GM12891 (cell line): ENCODE results near the gene OR2S2.

Source experiments
- DNase-seq: peaks from one replicate; pipeline ENCODE4 v3.0.0; 2011; ENCODE audit warnings: low spot score; ENCODE audit not compliant: insufficient read length
- FAIRE-seq: peaks from 2 replicates; lab custom pipeline; 2011; peaks lifted over from hg19 to GRCh38; lab: Jason Lieb, UNC
- PAX5 ChIP-seq: IDR thresholded peaks from 2 replicates; pipeline ENCODE4 v1.6.1; 2011; ENCODE audit warnings: low read length, moderate library complexity, mild to moderate bottlenecking; ENCODE audit not compliant: insufficient read depth, severe bottlenecking
- POLR2A ChIP-seq: IDR thresholded peaks from 2 replicates; pipeline ENCODE4 v1.6.1; 2011; ENCODE audit warnings: low read depth, low read length, control low read depth
- POLR2AphosphoS5 ChIP-seq: IDR thresholded peaks from 2 replicates; pipeline ENCODE4 v1.6.1; 2011; ENCODE audit warnings: low read depth, low read length, control low read depth
- POU2F2 ChIP-seq: IDR thresholded peaks from 2 replicates; pipeline ENCODE4 v1.6.1; 2011; ENCODE audit warnings: low read depth, mild to moderate bottlenecking, control low read depth, low read length, moderate library complexity
- SPI1 ChIP-seq: IDR thresholded peaks from 2 replicates; pipeline ENCODE4 v1.6.1; 2011; ENCODE audit warnings: low read depth, low read length, control low read depth
- TAF1 ChIP-seq: IDR thresholded peaks from 2 replicates; pipeline ENCODE4 v1.6.1; 2011; ENCODE audit warnings: low read depth, low read length, control low read depth

OR2S2 gene

DNA sequence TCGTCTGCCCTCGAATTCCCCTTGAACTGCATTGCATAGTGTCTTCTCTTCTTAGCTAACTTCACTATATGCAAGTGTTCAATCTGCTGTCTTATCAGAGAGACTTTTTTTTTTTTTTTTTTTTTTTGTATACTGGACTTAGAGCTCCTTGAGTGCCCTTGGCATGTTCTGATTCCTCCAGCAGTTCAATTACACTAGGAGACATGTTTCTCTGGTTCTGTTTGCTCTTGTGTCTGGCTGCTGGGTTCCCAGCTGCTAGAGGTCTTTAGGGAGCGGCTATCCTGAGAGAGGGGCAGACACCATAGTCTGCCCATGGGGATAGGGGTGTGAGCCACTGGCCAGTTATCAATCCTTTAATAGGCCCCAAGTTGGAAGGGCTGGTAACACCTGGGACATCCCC is 13.1 kb downstream of the OR2S2 start:
- DNase-seq (no peak), FAIRE-seq (no peak)
- TF ChIP-seq POU2F2 (no peak), POLR2AphosphoS5 (no peak), PAX5 (no peak), POLR2A (no peak), SPI1 (no peak), TAF1 (no peak)

GRCh38 chr9:35944173-35944572 is 13.8 kb downstream of the OR2S2 start:
- FAIRE-seq: no peak
- DNase-seq: no peak
- no peak for TF ChIP-seq PAX5
- TF ChIP-seq TAF1: no peak
- TF ChIP-seq POU2F2: no peak

GRCh38 chr9:35942286-35942685 is 15.7 kb downstream of the OR2S2 start:
- no peak for TF ChIP-seq POU2F2
- no peak for TF ChIP-seq PAX5
- no peak for TF ChIP-seq POLR2AphosphoS5
- TF ChIP-seq TAF1: no peak
- no peak for TF ChIP-seq SPI1
- DNase-seq (no peak), FAIRE-seq (no peak)

- FAIRE-seq (peak; percentile 23), DNase-seq (no peak)
- TF ChIP-seq POLR2A (no peak), TAF1 (no peak), POU2F2 (no peak), POLR2AphosphoS5 (no peak), PAX5 (no peak), SPI1 (no peak)
Observed at GRCh38 chr9:35940458-35941407, 17.2 kb downstream of the OR2S2 start.

DNA sequence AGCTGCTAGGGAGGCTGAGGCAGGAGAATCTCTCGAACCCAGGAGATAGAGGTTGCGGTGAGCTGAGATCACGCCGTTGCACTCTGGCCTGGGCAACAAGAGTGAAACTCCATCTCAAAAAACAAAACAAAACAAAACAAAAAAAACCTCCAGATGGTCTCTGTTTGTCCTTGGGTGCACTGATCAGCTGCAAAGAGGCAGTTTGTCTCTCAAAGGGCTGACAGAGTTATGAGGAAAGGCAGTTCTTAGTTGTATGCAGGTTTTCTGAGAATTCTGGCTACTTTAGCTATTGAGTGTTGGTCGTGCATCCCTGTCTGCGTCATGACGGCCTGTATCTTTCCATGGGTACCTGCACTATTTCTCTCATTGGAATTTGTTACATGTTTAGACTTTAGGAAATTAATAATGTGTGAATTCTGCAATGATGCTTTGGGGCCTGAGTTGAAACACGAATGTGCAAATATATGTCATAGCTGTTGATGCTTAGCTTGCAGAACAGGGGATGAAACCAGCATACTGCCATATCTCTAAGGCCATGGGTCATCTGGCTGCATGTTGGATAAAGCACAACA is 18.2 kb downstream of the OR2S2 start:
- TF ChIP-seq PAX5 (no peak), SPI1 (no peak), POLR2AphosphoS5 (no peak), POLR2A (no peak), TAF1 (no peak), POU2F2 (no peak)
- DNase-seq: no peak
- FAIRE-seq: no peak

DNA sequence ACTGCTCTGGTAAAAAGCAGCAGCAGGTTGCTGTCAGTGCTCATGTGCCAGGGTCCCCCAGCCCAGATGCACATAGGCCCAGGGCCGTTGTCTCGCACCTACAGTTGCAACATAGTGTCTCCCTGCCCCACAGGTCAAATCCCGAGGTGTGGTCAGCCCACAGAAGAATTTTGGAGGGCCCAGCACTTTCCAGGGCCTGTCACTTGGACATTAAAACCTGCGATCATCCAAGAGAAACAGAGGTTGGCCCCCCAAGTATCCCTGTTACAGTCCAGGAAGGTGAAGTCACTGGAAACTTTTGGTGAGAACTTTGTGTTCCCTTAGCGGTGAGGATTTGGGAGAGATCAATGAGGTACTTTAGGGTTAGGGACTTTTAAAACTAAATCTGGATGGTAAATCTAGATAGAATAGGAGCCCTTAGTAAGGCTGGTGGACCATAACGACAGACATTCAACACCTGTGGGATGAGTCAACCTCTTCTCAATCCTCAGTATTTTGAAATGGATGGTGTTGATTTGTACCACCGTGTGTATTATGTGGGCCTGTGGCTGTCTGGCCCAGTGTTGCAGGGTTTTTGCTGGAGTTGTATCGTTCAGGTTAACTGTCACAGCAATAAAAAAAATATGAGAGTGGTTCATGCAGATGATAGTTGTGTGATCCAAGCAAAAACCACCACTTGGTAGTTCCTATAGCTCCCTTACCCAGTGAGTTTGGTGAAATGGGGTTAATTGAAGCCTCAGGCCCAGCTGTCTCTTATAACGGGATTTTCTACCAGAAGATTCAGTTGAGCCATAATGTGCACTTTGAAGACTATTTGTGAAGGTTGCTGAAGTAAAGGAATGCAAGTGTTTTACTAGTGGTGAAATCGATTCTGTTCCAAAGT is 19.2 kb downstream of the OR2S2 start:
- TF ChIP-seq POLR2AphosphoS5: no peak
- no peak for TF ChIP-seq PAX5
- no peak for TF ChIP-seq TAF1
- no peak for TF ChIP-seq POLR2A
- no peak for TF ChIP-seq SPI1
- no peak for TF ChIP-seq POU2F2
- DNase-seq: no peak
- no peak for FAIRE-seq

- FAIRE-seq (peak; percentile 80), DNase-seq (no peak)
- TF ChIP-seq POU2F2: no peak
- peak; percentile 93 for TF ChIP-seq SPI1
- TF ChIP-seq TAF1: no peak
- no peak for TF ChIP-seq POLR2AphosphoS5
- TF ChIP-seq POLR2A: no peak
- no peak for TF ChIP-seq PAX5
Observed at GRCh38 chr9:35937227-35937626, 20.7 kb downstream of the OR2S2 start.

- no peak for DNase-seq
- no peak for FAIRE-seq
- TF ChIP-seq TAF1 (no peak), POLR2A (no peak), POU2F2 (no peak), POLR2AphosphoS5 (no peak), PAX5 (no peak), SPI1 (no peak)
Observed at GRCh38 chr9:35935755-35936509, 22.0 kb downstream of the OR2S2 start.
